ENCODE data around the gene ACADL.

The ACADL gene

DNA sequence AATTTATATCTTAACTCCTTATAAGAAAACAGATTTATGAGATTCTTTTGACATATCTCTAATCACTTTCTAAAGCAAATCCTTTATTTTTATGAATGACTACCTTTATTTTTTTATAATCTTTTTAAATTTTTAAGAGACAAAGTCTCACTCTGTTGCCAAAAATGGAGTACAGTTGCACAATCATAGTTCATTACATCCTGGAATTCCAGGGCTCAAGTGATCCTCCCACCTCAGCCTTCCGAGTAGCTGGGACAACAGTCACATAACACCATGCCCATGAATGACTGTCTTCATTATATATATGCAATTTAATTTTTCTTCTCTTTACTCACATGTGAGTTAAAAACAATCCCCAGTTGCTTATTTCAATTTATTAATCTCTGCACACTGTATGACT is 21.7 kb downstream of the ACADL start:
- DNase-seq (ENCODE audit: low spot score), result no peak
- TF ChIP-seq CTCF (IDR thresholded peaks at IDR 0.05), result no peak
- Histone ChIP-seq H3K27ac (no peak overlapping the region), H3K4me3 (no peak overlapping the region)

- no peak overlapping the region for H3K4me3 ChIP-seq
- TF ChIP-seq CTCF (IDR thresholded peaks at IDR 0.05), result no peak
- no peak overlapping the region for H3K27ac ChIP-seq
- DNase-seq (ENCODE audit: low spot score), result no peak
Observed at GRCh38 chr2:210203147-210203546, 22.1 kb downstream of the ACADL start.

GRCh38 chr2:210199854-210200253 is 25.4 kb downstream of the ACADL start:
- no peak for DNase-seq (ENCODE audit: low spot score)
- no peak overlapping the region for H3K4me3 ChIP-seq
- TF ChIP-seq CTCF (IDR thresholded peaks at IDR 0.05), result no peak
- H3K27ac ChIP-seq, result no peak overlapping the region

DNA sequence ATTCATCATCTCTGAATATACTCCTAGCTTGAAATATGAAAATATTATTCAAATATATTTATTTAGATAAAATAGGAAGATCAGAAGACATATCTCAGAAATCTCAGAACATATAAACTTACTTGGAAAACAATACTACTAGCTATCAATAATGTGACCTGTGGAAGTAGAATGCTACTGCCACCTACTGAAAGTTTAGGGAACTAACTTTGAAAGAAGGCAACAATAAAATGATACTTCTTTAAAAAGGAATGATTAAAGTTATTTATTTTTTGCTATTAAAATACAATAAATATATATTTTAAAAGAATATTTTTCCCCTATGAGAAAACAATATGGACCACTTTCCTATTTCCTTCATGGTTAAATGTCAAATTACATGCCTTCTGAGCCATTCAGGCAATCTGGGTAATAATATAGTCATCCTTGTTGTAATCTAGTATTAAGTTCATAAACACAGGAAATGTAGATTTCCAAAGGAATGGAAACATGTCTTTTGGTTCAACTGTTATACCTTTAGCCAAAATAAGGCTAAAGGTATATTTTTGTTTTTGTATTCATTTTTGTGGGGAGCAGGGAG is 26.0 kb downstream of the ACADL start:
- no peak for DNase-seq (ENCODE audit: low spot score)
- H3K4me3 ChIP-seq, result no peak overlapping the region
- no peak overlapping the region for H3K27ac ChIP-seq
- TF ChIP-seq CTCF (IDR thresholded peaks at IDR 0.05), result peak; percentile 80

DNA sequence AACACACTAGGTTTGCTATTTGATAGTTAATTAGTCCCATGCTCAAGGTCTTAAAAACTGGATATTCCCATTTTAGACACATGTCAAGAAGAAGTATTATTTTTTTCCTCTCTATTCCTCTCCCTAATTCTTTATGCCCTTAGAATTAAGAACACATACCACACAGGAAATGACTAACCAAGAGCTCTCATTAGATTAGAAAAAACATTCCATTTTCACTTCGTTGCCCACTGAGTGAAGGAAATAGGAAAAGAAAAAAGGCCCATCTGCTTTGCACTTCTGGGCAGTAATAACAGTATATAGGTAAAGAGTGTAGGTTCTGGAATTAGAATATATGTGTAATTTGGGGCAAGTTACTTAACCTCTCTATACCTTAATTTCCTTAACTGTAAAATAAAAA is 26.9 kb downstream of the ACADL start:
- no peak for TF ChIP-seq CTCF (IDR thresholded peaks at IDR 0.05)
- Histone ChIP-seq H3K27ac (no peak overlapping the region), H3K4me3 (no peak overlapping the region)
- DNase-seq (ENCODE audit: low spot score), result no peak

DNA sequence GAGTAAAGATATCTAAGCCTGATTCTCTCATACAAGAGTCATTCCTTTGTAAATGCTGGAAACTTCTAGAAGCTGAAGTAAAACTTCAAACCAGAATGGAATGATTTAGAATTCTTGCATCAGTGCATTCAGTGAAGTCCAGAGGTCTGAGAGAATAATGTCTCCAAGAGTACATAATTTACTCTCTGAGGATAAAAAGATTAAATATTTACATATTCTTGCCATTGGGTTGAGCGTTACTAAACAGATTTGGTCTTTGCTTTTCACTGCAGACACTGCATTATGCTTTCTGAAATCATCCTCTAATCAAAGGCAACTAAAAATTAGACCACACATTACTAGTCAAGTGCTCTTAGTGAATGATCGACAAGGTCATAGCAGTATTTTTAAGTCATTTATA is 27.5 kb downstream of the ACADL start:
- no peak for TF ChIP-seq CTCF (IDR thresholded peaks at IDR 0.05)

DNA sequence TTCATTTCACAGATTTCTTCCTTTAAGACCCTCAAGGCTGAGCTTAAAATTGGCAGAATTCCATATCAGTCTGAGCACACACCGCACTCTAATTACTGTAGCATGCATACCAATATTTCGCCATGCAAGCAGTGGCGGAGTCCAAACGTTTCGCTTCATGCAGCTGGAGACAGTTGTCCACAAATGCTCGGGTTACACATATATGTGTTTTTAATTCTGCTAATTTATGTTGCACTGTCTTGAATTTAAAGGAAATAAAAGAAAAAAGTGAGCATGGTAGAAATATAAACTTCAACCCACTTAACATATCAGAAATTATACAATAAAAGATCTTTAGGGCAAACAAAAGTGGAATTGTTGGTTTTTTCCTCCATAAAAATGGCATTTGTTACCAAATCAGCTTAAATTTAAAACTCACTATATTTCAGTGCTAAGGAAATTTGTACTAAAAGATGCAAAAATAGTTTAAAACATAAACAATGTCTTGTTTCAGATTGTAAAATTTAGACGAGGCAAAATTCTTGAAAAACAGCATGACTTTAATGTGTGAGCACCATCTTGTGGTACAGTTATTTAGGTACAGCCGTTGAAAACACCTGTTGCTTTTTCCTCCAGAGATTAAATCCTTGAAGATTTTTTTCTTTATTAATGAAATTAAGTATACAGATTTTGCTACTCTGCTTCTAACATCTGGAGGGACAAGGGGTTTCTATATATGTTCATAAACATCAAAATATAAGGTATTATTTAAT is 30.0 kb downstream of the ACADL start:
- no peak overlapping the region for H3K27ac ChIP-seq
- peak overlapping the region; percentile 18 for H3K4me3 ChIP-seq
- no peak for DNase-seq (ENCODE audit: low spot score)
- TF ChIP-seq CTCF (IDR thresholded peaks at IDR 0.05), result peak; percentile 67

More for the DNA sequence above, 27.5 kb downstream of the ACADL start:
- Histone ChIP-seq H3K27ac (no peak overlapping the region), H3K4me3 (no peak overlapping the region)
- DNase-seq (ENCODE audit: low spot score), result no peak

Data from coronary artery (tissue), 2 donors.